K562 (cell line): ENCODE data around the gene FAM187B.

Source experiments
- ATF1 ChIP-seq, 2 experiments: fragments of 450-650 bp in 1 of 2; IDR thresholded peaks; 2 replicates each; pipeline ENCODE4 v1.6.1; 2016; ENCODE audit warnings: missing compliant biosample characterization in 1 of 2, missing genetic modification characterization in 1 of 2
- CEBPB ChIP-seq: fragments of 450-650 bp; IDR thresholded peaks from 2 replicates; pipeline ENCODE4 v1.6.1; 2016; ENCODE audit warnings: missing genetic modification characterization, missing compliant biosample characterization
- NCOR1 ChIP-seq: fragments of 450-650 bp; IDR thresholded peaks from 2 replicates; pipeline ENCODE4 v1.6.1; 2016; ENCODE audit warnings: mild to moderate bottlenecking, moderate library complexity
- SPI1 ChIP-seq: IDR thresholded peaks from 2 replicates; pipeline ENCODE4 v1.6.1; 2011; ENCODE audit warnings: low read depth, low read length, control low read depth, borderline replicate concordance
- TF ChIP-seq, protein P1 (sequence below), 3 experiments: IDR thresholded peaks in 2 of 3; conservative IDR thresholded peaks in 1 of 3; 2 replicates each; pipeline ENCODE4 v1.5.1; 2011 to 2012; ENCODE audit warnings: low read length in 3 of 3, mild to moderate bottlenecking in 3 of 3, control low read depth in 2 of 3, improper control_type of control experiment in 1 of 3, inconsistent platforms in 1 of 3, low read depth in 1 of 3, mixed read lengths in 1 of 3, moderate library complexity in 1 of 3; ENCODE audit not compliant: insufficient read depth in 2 of 3

DNA sequence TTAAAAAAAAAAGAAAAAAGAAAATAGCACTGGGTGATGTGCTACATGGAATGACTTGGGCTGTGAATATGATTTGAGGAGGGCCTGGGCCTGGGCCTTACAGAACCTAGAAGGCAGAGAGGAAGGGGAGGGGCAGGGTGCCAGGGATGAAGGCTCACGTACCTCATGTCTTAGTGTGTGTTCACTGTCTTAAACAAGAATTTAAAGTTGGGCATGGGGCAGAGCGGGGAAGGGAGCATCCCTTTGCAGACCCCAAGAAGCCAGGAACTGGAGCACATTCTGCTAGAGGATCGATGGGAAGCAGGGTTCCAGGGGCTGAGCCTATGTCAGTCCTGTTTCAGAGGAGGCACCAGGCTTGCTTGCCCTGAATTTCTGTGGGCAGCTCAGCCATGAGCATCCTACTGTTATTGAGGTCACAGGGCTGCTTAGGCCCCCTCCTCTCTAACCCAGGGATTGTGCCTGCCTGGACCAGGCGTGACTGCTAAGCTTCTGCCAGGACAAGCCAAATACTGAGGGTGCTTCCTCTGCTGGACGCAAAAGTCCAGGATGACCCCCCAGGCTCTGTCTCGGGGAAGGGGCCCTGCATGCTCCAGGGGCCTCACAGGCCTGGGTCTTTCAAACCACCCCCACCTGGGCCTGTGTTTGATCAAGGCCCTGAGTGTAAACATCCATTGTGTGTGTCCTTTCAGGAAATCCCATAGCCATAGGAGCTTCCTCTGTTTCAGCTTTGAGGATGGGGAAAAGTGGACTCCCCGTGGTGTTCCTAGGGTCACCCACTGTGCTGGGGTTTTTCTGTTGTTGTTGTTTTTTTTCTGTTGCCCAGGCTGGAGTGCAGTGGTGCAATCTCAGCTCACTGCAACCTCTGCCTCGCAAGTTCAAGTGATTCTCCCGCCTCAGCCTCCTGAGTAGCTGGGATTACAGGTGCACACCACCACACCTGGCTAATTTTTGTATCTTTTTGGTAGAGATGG is 25.1 kb upstream of the FAM187B start:
- TF ChIP-seq CEBPB (tag) (no peak), ATF1 (CRISPR knock-in tag; IDR thresholded peaks at IDR 0.05) (no peak), ATF1 (tag; IDR thresholded peaks at IDR 0.05) (no peak), SPI1 (no peak), NCOR1 (no peak)
- TF ChIP-seq, protein P1, sequence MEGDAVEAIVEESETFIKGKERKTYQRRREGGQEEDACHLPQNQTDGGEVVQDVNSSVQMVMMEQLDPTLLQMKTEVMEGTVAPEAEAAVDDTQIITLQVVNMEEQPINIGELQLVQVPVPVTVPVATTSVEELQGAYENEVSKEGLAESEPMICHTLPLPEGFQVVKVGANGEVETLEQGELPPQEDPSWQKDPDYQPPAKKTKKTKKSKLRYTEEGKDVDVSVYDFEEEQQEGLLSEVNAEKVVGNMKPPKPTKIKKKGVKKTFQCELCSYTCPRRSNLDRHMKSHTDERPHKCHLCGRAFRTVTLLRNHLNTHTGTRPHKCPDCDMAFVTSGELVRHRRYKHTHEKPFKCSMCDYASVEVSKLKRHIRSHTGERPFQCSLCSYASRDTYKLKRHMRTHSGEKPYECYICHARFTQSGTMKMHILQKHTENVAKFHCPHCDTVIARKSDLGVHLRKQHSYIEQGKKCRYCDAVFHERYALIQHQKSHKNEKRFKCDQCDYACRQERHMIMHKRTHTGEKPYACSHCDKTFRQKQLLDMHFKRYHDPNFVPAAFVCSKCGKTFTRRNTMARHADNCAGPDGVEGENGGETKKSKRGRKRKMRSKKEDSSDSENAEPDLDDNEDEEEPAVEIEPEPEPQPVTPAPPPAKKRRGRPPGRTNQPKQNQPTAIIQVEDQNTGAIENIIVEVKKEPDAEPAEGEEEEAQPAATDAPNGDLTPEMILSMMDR (IDR thresholded peaks at IDR 0.05 in 2 of 3, conservative IDR thresholded peaks at IDR 0.05 in 1 of 3; ENCODE audit: insufficient read depth in 2 of 3, low read depth in 1 of 3, low read length in 3 of 3): no peak
